IPS-18c (cell line): ENCODE results near the gene GALNT16.

ENCODE experiments used
- H3K4me3 ChIP-seq: 2 replicates; pipeline ENCODE4 v1.7.0; 2013; ENCODE audit warnings: low read depth, mild to moderate bottlenecking, low read length, moderate library complexity; ENCODE audit not compliant: insufficient read depth
- H3K9me3 ChIP-seq: one replicate; pipeline ENCODE4 v1.6.1; 2013; ENCODE audit warnings: mild to moderate bottlenecking, low read length, moderate library complexity; ENCODE audit not compliant: control insufficient read depth, insufficient read depth

GALNT16 gene

DNA sequence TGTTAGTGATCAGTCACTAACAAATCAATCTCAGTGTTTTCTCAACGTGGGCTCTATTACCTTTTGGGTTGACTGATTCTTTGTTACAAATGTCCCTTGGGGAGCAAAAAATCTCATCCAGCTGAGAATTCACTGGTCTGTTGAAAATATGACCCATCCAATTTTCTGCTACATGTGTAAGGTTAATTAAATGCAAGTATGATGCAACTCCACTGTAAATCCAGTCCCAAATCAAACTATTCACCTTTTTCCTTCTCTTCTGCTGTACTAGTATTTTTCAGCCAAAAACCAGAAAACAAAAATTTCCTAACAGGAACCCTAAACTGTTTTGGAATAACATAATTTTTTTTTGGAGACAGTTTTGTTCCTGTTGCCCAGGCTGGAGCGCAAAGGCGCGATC lies 136.0 kb downstream of the GALNT16 start:
- Histone ChIP-seq H3K9me3 (no peaks in the 10 kb centered on the region), H3K4me3 (no peak overlapping the region)

- Histone ChIP-seq H3K4me3 (peak within 1 kb of the TSS; percentile 76), H3K9me3 (no peaks in the 10 kb centered on the region)
These were observed 138.3 kb downstream of the GALNT16 start, which contains the start of the genes ERH and SLC39A9 for GRCh38 chr14:69398053-69398817. TSS of gene ERH (minus strand) at chr14:69398299. CDS start at chr14:69398233, 66 bp downstream. TSS of gene SLC39A9 (plus strand) at chr14:69398692. CDS start at chr14:69399370, 678 bp downstream.

- H3K9me3 ChIP-seq: no peaks in the 10 kb centered on the region
- peak overlapping the region; percentile 76 for H3K4me3 ChIP-seq
These were observed 138.9 kb downstream of the GALNT16 start for GRCh38 chr14:69398818-69399210.

GRCh38 chr14:69399750-69400149 lies 139.8 kb downstream of the GALNT16 start:
- H3K4me3 ChIP-seq: peak overlapping the region; percentile 76; the same call in 1 of the 2 replicates

DNA sequence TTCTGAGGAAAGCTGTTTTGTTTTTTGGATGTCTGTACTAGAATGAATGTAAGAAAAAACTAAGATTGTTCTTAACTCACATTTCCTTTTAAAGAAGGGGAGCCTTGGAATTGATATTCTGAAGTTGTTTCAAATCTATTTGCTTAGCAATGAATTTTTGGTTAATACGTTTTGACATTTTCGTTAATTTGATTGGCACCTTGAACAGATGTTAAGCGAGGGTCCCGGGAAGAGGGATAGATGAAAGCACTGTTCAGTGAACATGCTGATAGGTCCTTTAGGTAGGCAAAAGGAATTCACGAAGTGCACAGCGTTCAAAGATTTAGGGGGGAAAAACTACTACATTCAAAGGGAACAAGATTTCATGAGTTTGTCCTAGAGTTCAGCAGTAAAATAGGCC lies 140.2 kb downstream of the GALNT16 start:
- Histone ChIP-seq H3K9me3 (no peaks in the 10 kb centered on the region), H3K4me3 (no peak overlapping the region)

More at GRCh38 chr14:69399750-69400149, 139.8 kb downstream of the GALNT16 start:
- no peaks in the 10 kb centered on the region for H3K9me3 ChIP-seq

DNA sequence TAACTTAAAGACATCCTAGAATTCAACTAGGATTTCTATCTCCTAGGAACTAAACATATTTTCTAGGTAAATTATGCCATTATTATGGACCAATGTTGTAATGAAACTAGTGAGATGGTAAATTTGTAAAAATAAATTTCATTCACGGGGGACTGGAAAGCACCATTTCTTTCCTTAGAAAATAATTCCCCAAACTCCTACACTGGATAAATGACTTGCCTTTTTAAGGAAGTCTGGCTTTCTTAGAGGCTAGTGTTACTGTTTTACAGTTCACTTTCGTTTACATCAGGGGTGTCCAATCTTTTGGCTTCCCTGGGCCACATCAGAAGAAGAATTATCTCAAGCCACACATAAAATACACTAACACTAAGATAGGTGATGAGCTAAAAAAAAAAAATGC lies 141.9 kb downstream of the GALNT16 start:
- no peaks in the 10 kb centered on the region for H3K9me3 ChIP-seq
- H3K4me3 ChIP-seq: no peak overlapping the region

- Histone ChIP-seq H3K9me3 (no peaks in the 10 kb centered on the region), H3K4me3 (no peak overlapping the region)
These were observed 144.5 kb downstream of the GALNT16 start for GRCh38 chr14:69404478-69404877.

GRCh38 chr14:69404883-69405282 lies 144.9 kb downstream of the GALNT16 start:
- Histone ChIP-seq H3K4me3 (no peak overlapping the region), H3K9me3 (no peaks in the 10 kb centered on the region)

DNA sequence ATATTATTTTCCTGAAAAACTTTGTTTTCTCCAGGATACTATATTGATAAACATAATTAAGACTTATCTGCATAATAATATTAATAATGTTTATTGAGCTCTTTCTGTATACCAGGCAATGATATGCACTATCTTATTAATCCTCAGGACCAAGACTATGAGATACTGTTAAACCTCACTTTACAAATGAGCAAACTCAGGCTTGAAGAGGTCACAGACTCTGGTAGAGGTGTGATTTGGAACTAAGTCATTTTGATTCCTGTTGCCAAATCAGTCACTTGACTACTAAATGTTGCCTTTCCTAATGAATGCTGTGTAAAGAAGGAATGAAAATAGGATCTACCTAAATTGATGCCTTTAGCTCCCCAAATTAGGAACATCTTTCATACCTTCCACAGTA lies 145.8 kb downstream of the GALNT16 start:
- H3K9me3 ChIP-seq: no peaks in the 10 kb centered on the region

More for the DNA sequence above, 145.8 kb downstream of the GALNT16 start:
- no peak overlapping the region for H3K4me3 ChIP-seq
